ENCODE measurements around the gene PSMD13.

The PSMD13 gene

DNA sequence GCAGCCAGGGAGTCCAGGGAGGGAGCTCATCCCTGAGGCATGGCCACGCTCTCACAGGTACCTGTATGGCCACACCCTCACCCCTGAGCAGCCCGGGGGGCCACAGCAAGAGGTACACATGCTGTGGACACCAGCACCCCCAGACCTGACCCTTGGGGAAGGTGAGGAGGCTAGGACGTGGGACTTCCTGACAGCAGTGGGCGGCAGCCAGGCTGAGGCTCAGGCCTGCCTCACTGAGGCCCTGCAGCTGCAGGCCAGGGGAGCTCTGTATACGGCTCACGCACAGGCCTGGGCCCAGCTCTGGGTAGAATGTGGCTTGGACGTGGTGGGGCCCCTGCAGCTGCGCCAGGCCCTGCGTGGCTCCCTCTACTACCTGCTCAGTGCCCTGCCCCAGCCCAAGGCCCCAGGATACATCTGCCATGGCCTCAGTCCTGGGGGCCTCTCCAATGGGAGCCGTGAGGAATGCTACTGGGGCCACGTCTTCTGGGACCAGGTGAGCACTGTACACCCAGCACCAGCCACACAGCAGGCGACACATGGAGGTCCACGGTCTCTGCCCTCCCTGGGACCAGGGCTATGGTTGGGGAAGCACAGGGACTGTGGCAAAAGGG is 54.0 kb downstream of the PSMD13 start:
- DNase-seq: no peak

DNA sequence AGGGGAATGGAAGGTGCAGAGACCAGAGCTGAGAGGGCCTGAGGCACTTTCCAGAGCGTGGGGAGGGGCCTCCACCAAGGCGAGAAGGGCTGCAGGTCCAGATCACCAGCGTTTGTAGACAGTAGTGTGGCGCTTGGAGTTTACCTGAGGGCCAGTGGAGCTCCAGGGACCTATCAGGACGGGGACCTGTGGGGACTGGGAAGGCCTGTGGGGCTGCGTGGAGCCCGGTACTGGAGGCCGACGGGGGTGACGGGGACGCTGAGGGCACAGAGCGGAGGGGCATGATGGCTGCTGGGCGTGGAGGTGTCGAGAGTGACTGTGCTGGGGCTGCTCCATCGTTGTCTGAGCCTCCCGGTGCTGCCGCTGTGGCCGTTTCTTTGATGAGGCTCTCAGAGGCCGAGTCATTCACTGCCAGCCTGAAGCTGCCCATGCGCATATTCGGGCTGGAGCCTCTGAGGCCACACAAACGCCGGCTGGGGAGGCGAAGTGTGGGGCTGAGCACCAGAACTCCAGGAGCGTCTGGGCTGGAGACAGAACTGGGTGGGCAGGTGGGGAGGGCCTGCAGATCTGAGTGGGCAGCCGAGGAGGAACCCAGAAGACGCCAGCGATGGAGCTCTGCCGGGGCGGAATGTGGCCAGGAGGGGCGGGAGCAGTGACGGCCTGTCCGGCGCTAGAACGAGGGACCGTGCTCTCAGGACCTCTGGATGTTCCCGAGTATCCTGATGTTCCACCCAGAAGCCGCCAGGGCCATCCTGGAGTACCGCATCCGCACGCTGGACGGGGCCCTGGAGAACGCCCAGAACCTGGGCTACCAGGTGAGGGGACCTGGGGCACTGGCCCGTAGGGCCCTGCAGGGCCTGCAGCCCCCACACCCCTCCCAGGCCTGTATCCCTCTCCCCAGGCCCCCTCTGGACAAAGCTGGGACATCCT is 54.8 kb downstream of the PSMD13 start:
- no peak for DNase-seq

DNA sequence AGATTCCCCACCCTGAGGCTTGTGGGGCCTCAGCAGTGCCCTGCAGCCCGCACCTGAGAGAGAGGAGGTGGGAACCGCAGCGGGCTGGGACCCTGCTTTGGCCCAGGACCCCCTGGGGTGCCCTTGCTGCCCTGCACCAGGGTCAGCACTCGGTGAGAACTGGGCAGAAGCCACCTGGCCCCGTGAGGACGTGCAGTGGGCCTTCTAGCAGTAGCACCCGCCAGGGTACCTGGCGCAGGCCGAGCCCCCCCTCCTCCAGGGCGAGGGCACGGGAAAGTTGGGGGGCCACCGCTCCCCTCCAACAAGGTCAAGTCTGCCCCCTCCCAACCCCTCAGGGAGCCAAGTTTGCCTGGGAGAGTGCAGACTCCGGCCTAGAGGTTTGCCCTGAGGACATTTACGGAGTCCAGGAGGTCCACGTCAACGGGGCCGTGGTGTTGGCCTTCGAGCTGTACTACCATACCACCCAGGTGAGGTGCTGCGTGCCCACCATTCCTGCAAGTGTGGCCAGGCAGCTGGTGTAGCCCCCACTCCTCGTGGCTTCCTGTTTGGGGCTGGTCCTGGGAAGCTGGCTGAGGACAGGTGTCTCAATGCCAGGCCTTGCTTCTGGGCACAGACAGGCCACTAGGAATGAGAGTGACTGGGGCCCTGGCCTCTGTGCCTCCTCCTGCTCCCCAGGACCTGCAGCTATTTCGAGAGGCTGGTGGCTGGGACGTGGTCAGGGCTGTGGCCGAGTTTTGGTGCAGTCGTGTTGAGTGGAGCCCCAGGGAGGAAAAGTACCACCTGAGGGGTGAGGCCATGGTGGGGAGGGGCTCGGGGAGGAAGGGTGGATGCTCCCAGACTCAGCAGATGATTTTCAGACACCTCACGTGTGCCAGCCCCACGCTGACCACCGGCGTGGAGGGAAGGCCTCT is 55.7 kb downstream of the PSMD13 start:
- no peak for DNase-seq

DNA sequence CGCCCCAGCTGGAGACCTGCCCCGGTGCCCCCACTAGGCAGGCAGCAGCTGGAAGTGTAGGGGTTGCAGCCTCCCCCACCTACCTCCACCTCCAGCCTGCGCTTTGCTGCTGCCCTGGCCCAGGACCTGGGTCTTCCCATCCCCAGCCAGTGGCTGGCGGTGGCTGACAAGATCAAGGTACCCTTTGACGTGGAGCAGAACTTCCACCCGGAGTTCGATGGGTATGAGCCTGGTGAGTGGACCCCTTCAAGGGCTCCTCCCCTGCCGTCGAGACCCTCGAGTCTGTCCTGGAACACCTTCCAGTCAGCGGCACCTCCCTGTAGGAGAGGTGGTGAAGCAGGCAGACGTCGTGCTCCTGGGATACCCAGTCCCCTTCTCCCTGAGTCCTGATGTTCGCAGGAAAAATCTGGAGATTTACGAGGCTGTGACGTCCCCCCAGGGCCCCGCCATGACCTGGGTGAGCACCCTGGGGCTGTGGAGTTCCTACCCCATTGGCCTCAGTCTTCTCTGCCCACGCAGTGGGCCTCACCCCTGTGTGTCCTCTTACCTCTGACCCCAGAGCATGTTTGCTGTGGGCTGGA is 56.6 kb downstream of the PSMD13 start:
- DNase-seq: no peak

DNA sequence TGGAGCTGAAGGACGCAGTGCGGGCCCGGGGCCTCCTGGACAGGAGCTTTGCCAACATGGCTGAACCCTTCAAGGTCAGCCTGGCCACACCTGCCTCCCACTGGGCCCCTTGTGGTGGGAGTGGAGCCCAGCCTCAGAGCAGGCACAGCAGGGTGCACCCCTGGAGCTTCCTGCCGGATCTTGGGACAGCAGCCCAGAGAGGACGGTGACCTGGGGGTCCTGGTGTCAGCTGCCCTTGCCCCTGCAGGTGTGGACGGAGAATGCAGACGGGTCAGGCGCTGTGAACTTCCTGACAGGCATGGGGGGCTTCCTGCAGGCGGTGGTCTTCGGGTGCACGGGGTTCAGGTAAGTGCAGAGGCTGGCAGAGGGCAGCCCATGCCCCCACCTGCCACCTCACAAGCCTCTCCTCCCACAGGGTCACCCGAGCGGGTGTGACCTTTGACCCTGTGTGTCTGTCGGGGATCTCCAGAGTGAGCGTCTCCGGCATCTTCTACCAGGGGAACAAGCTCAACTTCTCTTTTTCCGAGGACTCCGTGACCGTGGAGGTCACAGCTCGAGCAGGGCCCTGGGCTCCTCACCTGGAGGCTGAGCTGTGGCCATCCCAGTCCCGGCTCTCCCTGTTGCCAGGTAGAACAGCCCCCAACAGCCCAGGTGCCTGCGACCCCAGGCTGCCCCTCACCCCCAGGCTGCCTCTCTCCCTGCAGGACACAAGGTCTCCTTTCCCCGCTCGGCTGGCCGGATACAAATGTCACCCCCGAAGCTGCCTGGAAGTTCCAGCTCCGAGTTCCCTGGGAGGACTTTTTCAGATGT is 57.3 kb downstream of the PSMD13 start:
- no peak for DNase-seq

DNA sequence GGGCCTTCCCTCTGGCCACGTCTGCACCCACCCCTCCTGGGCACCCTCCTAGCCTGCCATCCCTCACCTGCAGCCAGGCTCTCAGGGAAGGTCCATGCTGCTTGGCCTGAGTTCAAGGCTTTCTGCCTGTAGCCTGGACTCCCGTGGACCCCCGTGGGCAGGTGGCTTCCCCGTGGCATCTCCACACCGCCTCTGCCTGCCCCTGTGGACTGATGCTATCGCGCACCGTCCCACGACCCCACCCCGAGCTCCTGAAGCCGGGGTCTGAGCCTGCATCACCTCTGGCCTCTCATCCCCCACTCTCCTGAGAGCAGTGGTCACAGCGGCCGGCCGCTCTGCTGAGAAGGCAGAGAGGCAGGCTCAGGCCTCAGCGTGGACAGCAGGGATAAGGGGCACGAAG is 58.0 kb downstream of the PSMD13 start:
- DNase-seq: no peak

DNA sequence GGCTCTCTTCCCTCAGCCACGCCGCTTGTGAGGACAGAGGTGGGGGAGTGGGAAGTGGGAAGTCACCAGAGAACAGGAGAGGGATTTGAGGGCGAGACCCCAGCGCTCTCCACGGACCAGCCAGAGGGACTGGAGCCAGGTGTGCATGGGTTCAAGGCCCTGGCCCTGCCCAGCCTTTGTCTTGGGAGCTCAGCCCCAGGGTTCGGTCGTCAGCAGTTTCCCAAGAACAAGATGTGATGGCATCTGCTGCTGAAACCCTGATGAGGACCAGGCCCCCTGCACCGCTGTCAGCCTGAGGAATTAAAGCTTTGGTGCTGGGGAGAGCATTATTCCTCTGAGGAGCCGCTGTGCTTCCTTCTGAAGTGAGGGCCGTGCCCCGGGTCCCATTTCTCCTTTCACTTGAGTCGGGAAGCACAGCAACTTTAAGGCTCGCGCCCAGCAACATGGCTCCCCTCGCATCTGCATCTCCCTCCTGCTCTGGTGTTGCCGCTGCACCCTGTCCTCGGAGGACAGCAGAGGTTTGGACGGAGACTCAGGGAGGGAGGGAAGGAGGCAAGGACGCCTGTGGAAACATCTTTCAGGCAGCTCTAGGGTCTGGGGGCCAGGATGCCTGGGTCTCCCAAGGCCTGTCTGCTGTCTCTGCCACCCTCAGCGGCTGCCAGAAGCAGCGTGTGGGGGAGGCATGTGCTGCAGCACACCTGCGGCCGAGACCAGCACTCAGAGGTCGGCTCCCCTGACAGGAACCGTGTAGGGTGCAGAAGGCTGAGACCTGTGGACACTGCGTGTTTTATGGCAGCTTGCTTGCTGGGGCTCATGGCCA is 58.8 kb downstream of the PSMD13 start:
- no peak for DNase-seq

DNA sequence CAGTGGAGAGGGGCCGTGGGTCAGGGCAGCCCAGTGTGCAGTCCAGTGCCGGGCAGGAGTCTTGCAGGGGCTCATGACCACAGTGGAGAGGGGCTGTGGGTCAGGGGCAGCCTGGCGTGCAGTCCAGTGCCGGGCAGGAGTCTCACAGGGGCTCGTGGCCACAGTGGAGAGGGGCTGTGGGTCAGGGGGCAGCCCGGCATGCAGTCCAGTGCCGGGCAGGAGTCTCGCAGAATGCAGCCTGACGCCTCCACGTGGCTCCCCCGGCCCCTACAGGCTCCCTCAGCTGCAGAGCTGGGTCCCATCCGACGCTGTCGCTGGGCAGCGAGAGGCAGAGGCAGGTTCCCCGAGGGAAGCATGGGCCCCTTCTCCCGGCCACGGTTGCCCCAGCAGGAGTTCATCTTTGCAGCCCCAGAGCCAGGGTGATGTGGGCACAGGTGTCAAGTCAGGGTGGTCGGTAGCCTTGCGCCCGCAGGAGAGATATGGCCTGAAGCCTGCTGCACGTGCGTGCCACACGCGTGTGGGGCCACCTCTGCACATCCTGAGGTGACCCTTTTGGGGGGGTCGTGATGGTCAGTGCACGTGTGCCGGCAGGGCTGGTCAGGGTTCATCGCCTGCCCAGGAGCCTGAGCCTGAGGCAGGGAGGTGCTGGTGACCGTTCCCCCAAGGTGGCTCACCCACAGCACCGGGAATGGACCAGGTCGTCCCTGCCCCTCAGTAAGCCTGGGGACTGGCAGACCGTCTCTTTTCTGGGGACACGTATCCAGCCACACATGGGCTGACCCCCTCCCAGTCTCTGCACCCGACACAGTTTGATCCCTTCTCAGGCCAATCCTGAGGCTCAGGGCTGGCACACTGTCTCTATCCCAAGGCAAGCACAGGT is 59.6 kb downstream of the PSMD13 start:
- no peak for DNase-seq

DNA sequence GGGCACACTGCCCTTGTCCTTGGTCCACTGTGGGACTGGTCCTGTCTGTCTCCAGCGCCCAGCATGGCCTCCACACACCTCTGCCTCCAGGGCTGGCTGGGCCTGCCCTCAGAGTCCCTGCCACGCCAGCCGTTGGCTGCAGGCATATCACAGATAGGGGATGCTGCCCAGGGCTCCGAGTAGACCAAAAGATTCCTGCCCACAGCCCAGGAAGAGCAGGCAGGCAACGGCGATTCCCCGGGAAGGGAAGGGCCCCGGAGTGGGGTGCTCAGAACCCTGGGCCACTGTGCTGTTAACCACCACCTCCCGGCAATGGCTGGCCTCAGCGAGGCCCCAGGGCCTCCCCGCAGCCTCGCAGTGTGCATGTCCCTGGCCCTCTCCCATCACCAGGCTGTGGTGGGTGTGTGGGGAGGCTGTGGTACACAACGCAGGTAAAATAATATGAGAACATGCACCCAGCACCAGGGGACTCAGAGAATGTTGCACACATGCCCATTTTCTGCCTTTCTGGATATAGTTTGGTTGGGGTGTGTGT is 60.3 kb downstream of the PSMD13 start:
- DNase-seq: no peak

DNA sequence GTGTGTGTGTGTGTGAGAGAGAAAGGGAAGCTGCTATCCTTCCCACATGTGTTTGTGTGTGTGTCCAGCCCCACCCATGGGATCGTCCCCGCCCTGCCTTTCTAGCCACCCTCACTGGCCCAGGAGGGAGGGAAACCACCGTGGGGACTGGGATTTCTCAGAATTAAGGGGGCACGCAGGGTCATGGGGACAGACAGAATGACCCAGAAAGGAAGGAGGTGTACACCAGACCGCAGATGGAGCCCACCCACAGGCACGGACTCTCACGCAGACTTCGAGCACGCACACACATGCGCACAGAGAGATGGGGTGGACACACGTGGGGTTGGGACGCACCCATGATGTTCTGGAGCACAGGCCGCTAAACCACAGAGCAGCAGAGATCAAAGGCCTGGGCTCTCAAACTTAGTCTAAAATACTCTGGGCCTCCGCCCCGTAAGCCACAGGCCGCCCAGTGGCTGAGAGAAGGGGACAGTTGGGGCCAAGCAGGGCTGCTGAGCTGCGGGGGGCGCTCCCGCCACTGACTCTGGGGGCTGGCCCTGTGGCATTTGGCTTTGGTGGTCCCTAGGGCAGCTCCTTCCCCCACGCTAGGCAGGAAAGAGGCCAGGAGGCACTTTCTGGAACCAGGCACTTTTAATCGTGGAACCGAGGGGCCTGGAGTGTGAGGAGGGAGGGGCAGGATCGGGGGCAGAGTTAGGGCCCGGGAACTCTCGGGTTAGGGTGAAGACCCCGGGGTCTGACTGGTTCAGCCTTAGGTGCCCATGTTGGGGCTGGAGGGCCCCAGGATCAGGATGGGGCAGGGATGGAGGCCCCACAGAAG is 61.0 kb downstream of the PSMD13 start:
- no peak for DNase-seq

DNA sequence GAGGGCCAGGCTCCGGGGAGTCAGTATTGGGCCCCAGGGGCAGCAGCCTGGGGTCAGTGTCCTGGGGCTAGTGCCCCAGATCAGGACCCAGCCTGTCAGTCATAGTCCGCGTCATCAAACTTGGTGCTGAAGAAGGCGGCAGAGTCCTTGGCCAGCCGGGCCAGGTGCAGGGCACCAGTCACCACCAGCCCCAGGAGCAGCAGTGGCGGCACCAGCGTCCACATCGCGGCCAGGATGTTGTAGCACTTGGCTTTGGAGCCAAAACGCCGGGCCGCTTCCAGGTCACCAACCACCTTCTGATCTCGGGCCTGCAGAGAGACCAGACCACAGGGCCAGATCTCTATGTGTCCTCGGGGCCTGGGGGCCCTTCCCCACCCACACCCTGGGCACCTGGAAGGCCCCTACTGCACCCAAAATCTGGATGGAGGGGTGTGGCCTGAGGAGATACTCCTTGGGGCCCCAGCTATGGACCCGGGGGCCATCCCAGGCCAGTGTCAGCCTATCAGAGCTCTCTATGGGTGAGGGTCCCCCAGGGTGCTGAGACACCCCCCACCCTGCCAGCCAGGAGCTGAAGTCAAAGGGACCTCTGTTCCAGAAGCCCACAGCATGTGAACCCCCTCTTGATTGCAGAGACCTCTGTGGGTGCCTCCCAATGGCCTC is 61.8 kb downstream of the PSMD13 start:
- DNase-seq: no peak

DNA sequence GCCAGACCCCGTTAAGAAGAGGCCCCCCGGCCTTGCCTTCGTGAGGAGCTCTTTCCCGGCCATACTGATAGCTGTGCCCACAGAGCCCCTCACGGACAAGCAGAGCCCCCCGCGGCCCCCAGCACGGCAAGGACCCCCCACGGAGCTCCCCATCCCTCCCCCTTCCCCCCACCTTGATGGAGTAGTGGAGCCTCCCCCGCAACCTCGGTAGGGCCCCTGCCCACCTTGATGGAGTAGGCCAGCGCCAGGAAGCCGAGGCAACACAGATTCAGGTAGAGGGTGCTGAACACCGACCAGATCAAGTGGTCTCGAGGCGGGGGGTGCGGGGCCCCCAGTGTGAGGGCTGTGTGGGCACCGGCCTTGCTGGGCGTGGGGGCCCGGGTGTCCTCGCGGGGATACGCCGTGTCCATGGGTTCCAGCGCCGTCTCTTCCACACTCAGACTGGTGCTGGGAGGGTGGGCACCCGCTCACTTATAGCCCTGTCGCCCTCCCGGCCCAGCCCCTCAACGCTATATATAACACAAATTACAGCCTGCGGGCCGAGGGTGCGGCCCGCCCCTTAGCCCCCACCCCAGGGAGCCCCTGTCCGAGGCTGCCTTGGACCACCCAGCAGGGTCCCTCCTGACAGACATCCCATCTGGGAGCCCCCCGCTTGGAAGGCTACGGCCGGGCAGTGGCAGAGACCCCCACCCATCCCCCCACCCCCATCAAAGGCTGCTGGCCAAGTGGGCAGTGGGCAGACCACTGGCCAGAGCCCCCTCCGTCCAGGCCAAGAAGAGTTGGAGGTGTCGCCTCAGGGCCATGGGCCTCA is 62.5 kb downstream of the PSMD13 start, which contains the start of gene IFITM5:
Gene IFITM5 (minus strand): TSS at position 446 of the 811 bp plus-strand sequence. CDS start 36 bp downstream, at position 410.
- no peak for DNase-seq

DNA sequence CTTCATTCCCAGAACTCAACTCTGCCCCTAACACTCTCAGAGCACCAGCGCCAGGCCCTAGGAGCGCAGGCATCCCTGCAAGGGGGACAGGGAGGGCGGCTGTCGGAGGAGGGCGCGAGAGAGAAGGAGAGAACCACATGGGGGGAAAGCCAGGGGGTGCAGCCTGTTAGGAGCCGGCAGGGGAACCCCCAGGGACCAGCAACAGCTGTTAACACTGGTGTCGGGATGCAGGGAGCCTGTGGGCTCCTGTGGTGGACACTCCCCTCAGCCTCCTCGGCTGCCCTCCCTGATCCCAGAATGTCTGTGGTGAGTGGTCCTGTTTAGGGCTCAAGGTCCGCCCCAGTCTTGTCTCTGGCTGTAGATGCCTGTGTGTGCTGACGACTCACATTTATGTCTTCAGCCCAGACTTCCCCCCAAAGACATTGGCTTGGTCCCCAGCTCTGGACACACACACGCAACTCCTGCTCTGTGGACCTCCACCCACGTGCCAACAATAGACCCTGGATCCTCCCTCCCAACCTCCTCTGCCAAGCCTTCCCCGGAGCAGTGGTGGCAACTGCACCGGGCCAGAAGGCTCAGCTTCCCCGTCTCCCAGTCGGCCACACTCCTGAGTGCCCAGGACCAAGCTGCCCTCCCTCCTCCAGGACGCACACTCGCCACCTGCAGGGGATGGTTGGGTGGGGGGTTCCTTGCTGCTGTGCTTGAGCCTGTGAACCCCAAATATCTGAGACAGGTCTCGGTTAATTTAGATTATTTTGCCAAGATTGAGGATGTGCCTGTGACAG is 63.4 kb downstream of the PSMD13 start:
- no peak for DNase-seq
